Measurements from ENCODE around the gene DUSP10. TPM values are rescaled to one million over a fixed set of nuclear protein-coding genes. Genes with fewer than 3 reads are reported as not detected.

DUSP10 gene
- polyA plus RNA-seq, 1 donor from 2014 or later = 2.0 TPM

GRCh38 chr1:221742555-221743415, 896 bp upstream of the DUSP10 start:
- Histone ChIP-seq H3K9me2 (ENCODE audit: insufficient read depth, low read length) (no peaks in the 10 kb centered on the region), H3K27me3 (ENCODE audit: insufficient read depth, low read depth, low read length) (peaks cover 8% of the 10 kb centered on the region), H3F3A (ENCODE audit: insufficient read depth, low read length, poor library complexity, severe bottlenecking) (peaks cover 13% of the 10 kb centered on the region), H3K4me3 (ENCODE audit: low read length) (peak overlapping the region; percentile 91), H3K79me2 (replicated peaks; ENCODE audit: insufficient read depth, low read length) (peaks cover 6% of the 10 kb centered on the region), H3K4me2 (ENCODE audit: low read length) (peak overlapping the region; percentile 48), H3K36me3 (ENCODE audit: insufficient read depth, low read length) (no peaks in the 10 kb centered on the region), H3K9me3 (ENCODE audit: low read length) (no peaks in the 10 kb centered on the region), H3K9ac (ENCODE audit: low read length) (peak overlapping the region; percentile 67), H2AFZ (ENCODE audit: low read depth, low read length) (peak overlapping the region; percentile 51), H4K20me1 (ENCODE audit: insufficient read depth) (no peaks in the 10 kb centered on the region), H3K27ac (ENCODE audit: low read length) (peak overlapping the region; percentile 63)
- TF ChIP-seq RAD21 (conservative IDR thresholded peaks at IDR 0.05) (no peak), POLR2AphosphoS5 (IDR thresholded peaks at IDR 0.05) (no peak), SMC3 (conservative IDR thresholded peaks at IDR 0.05; ENCODE audit: poor library complexity) (peak; percentile 21), EP300 (conservative IDR thresholded peaks at IDR 0.05; ENCODE audit: poor library complexity, severe bottlenecking) (no peak), TAF1 (IDR thresholded peaks at IDR 0.05; ENCODE audit: low read depth) (no peak)
- TF ChIP-seq, protein P1, sequence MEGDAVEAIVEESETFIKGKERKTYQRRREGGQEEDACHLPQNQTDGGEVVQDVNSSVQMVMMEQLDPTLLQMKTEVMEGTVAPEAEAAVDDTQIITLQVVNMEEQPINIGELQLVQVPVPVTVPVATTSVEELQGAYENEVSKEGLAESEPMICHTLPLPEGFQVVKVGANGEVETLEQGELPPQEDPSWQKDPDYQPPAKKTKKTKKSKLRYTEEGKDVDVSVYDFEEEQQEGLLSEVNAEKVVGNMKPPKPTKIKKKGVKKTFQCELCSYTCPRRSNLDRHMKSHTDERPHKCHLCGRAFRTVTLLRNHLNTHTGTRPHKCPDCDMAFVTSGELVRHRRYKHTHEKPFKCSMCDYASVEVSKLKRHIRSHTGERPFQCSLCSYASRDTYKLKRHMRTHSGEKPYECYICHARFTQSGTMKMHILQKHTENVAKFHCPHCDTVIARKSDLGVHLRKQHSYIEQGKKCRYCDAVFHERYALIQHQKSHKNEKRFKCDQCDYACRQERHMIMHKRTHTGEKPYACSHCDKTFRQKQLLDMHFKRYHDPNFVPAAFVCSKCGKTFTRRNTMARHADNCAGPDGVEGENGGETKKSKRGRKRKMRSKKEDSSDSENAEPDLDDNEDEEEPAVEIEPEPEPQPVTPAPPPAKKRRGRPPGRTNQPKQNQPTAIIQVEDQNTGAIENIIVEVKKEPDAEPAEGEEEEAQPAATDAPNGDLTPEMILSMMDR (IDR thresholded peaks at IDR 0.05; ENCODE audit: poor library complexity, severe bottlenecking) = no peak
- TF ChIP-seq, protein P2, sequence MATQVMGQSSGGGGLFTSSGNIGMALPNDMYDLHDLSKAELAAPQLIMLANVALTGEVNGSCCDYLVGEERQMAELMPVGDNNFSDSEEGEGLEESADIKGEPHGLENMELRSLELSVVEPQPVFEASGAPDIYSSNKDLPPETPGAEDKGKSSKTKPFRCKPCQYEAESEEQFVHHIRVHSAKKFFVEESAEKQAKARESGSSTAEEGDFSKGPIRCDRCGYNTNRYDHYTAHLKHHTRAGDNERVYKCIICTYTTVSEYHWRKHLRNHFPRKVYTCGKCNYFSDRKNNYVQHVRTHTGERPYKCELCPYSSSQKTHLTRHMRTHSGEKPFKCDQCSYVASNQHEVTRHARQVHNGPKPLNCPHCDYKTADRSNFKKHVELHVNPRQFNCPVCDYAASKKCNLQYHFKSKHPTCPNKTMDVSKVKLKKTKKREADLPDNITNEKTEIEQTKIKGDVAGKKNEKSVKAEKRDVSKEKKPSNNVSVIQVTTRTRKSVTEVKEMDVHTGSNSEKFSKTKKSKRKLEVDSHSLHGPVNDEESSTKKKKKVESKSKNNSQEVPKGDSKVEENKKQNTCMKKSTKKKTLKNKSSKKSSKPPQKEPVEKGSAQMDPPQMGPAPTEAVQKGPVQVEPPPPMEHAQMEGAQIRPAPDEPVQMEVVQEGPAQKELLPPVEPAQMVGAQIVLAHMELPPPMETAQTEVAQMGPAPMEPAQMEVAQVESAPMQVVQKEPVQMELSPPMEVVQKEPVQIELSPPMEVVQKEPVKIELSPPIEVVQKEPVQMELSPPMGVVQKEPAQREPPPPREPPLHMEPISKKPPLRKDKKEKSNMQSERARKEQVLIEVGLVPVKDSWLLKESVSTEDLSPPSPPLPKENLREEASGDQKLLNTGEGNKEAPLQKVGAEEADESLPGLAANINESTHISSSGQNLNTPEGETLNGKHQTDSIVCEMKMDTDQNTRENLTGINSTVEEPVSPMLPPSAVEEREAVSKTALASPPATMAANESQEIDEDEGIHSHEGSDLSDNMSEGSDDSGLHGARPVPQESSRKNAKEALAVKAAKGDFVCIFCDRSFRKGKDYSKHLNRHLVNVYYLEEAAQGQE (IDR thresholded peaks at IDR 0.05; ENCODE audit: borderline replicate concordance) = no peak

GRCh38 chr1:221740993-221741702, 741 bp downstream of the DUSP10 start:
- no peaks in the 10 kb centered on the region for H4K20me1 ChIP-seq (ENCODE audit: insufficient read depth)

More at GRCh38 chr1:221740993-221741702, 741 bp downstream of the DUSP10 start:
- Histone ChIP-seq H3K9me2 (ENCODE audit: insufficient read depth, low read length) (no peaks in the 10 kb centered on the region), H3K27ac (ENCODE audit: low read length) (peak overlapping the region; percentile 87), H3K4me3 (ENCODE audit: low read length) (peak overlapping the region; percentile 91), H3K27me3 (ENCODE audit: insufficient read depth, low read depth, low read length) (peaks cover 8% of the 10 kb centered on the region), H3F3A (ENCODE audit: insufficient read depth, low read length, poor library complexity, severe bottlenecking) (peaks cover 13% of the 10 kb centered on the region), H3K4me2 (ENCODE audit: low read length) (peak overlapping the region; percentile 72), H2AFZ (ENCODE audit: low read depth, low read length) (peak overlapping the region; percentile 95), H3K36me3 (ENCODE audit: insufficient read depth, low read length) (no peaks in the 10 kb centered on the region), H3K9me3 (ENCODE audit: low read length) (no peaks in the 10 kb centered on the region), H3K9ac (ENCODE audit: low read length) (peak overlapping the region; percentile 75), H3K79me2 (replicated peaks; ENCODE audit: insufficient read depth, low read length) (peaks cover 6% of the 10 kb centered on the region)
- TF ChIP-seq, protein P1 (IDR thresholded peaks at IDR 0.05; ENCODE audit: poor library complexity, severe bottlenecking) = no peak
- TF ChIP-seq, protein P2 (IDR thresholded peaks at IDR 0.05; ENCODE audit: borderline replicate concordance) = no peak
- TF ChIP-seq MXI1 (conservative IDR thresholded peaks at IDR 0.05; ENCODE audit: poor library complexity, severe bottlenecking) = peak; percentile 42
- no peak for TF ChIP-seq TAF1 (IDR thresholded peaks at IDR 0.05; ENCODE audit: low read depth)
- no peak for TF ChIP-seq POLR2AphosphoS5 (IDR thresholded peaks at IDR 0.05)
